Endothelial cell of umbilical vein (primary cell): ENCODE measurements around the gene TNN. TPM values are rescaled to one million over a fixed set of nuclear protein-coding genes. Genes with fewer than 3 reads are reported as not detected.

ENCODE experiments used
- BruUV-seq: library from RNA; stranded (reverse); fragments of 400-500 nt; replicated peaks from 2 replicates; lab custom pipeline; 2021; lab: Mats Ljungman, UMichigan
- CTCF ChIA-PET: fragments of 300-600, 350-600 bp; sonication (Branson Sonifier 250); formaldehyde crosslinking; loops from one replicate; lab custom pipeline; 2021; ENCODE audit warnings: antibody characterized with exemption, inconsistent platforms; lab: Charles Lee
- POLR2A ChIA-PET: fragments of 300-600, 350-600 bp; sonication (Branson Sonifier 250); formaldehyde crosslinking; loops from one replicate; lab custom pipeline; 2021; ENCODE audit warnings: antibody characterized with exemption, inconsistent platforms; lab: Charles Lee
- DNase-seq: peaks from one replicate; pipeline ENCODE4 v3.0.0-alpha.2; 2011; ENCODE audit warnings: low read depth, low spot score
- FAIRE-seq: peaks from 2 replicates; lab custom pipeline; 2011; peaks lifted over from hg19 to GRCh38; lab: Jason Lieb, UNC
- H2AFZ ChIP-seq: 2 replicates; pipeline ENCODE4 v1.6.0; 2012; ENCODE audit warnings: low read depth, low read length, control low read depth, inconsistent platforms
- H3K27ac ChIP-seq: 2 replicates; pipeline ENCODE4 v1.5.1; 2011; ENCODE audit warnings: low read depth, mild to moderate bottlenecking, control low read depth, low read length, moderate library complexity; ENCODE audit not compliant: insufficient read depth
- H3K27me3 ChIP-seq, 2 experiments: 2 replicates each; pipeline versions ENCODE4 v1.6.0 to v1.6.1; 2011; ENCODE audit warnings: low read length in 2 of 2, mixed read lengths in 1 of 2; ENCODE audit not compliant: control insufficient read depth in 2 of 2, insufficient read depth in 2 of 2
- H3K36me3 ChIP-seq, 2 experiments: 2 replicates in 1 of 2; 3 replicates in 1 of 2; pipeline ENCODE4 v1.5.1; 2011; ENCODE audit warnings: low read length in 2 of 2, mild to moderate bottlenecking in 1 of 2, moderate library complexity in 1 of 2; ENCODE audit not compliant: control insufficient read depth in 2 of 2, insufficient read depth in 2 of 2; ENCODE audit errors: extremely low read depth in 1 of 2
- H3K4me1 ChIP-seq: 3 replicates; pipeline ENCODE4 v1.5.1; 2011; ENCODE audit warnings: mild to moderate bottlenecking, low read length; ENCODE audit not compliant: control insufficient read depth, insufficient read depth; ENCODE audit errors: extremely low read depth
- H3K4me2 ChIP-seq: 2 replicates; pipeline ENCODE4 v1.6.1; 2011; ENCODE audit warnings: low read length, control low read depth, mixed read lengths; ENCODE audit not compliant: insufficient read depth
- H3K4me3 ChIP-seq, 3 experiments: fragments of 200-600 bp in 1 of 3; sonication (generic), shearing (Covaris generic) in 1 of 3; replicated peaks in 1 of 3; 2 replicates each; pipeline ENCODE4 v1.5.1; 2011 to 2016; ENCODE audit warnings: control low read depth in 3 of 3, low read length in 3 of 3, mild to moderate bottlenecking in 2 of 3, inconsistent platforms in 1 of 3, low read depth in 1 of 3, moderate library complexity in 1 of 3; ENCODE audit not compliant: insufficient read depth in 1 of 3
- H3K79me2 ChIP-seq: 2 replicates; pipeline ENCODE4 v1.6.0; 2012; ENCODE audit warnings: low read length, inconsistent platforms; ENCODE audit not compliant: control insufficient read depth, insufficient read depth
- H3K9ac ChIP-seq: replicated peaks from 2 replicates; pipeline ENCODE3; 2011; ENCODE audit warnings: low read length, control low read depth; ENCODE audit not compliant: insufficient read depth; ENCODE audit errors: extremely low read depth
- H3K9me1 ChIP-seq: replicated peaks from 3 replicates; pipeline ENCODE4 v1.6.0; 2011; ENCODE audit warnings: mild to moderate bottlenecking, low read length; ENCODE audit not compliant: control insufficient read depth, insufficient read depth; ENCODE audit errors: extremely low read depth
- H3K9me3 ChIP-seq: replicated peaks from 2 replicates; pipeline ENCODE4 v1.5.1; 2012; ENCODE audit warnings: low read length, inconsistent platforms; ENCODE audit not compliant: control insufficient read depth, insufficient read depth
- H4K20me1 ChIP-seq: replicated peaks from 2 replicates; pipeline ENCODE3; 2011; ENCODE audit warnings: mild to moderate bottlenecking, low read length; ENCODE audit not compliant: control insufficient read depth, insufficient read depth; ENCODE audit errors: extremely low read depth
- EZH2 ChIP-seq: IDR thresholded peaks from 2 replicates; pipeline ENCODE4 v1.6.1; 2012; ENCODE audit warnings: borderline replicate concordance, low read depth, mild to moderate bottlenecking, moderate library complexity, low read length, inconsistent platforms; ENCODE audit not compliant: severe bottlenecking
- FOS ChIP-seq: IDR thresholded peaks from 2 replicates; pipeline ENCODE4 v1.6.1; 2011; ENCODE audit warnings: mild to moderate bottlenecking, low read length, moderate library complexity, borderline replicate concordance; ENCODE audit not compliant: insufficient read depth
- GATA2 ChIP-seq: IDR thresholded peaks from 2 replicates; pipeline ENCODE4 v1.7.0; 2011; ENCODE audit warnings: low read depth, mild to moderate bottlenecking, moderate library complexity, mixed read lengths, low read length; ENCODE audit not compliant: insufficient read length, insufficient read depth
- JUN ChIP-seq: IDR thresholded peaks from 2 replicates; pipeline ENCODE4 v1.6.1; 2011; ENCODE audit warnings: borderline replicate concordance, low read depth; ENCODE audit not compliant: insufficient read length, insufficient read depth
- MYC ChIP-seq: IDR thresholded peaks from one replicate; pipeline ENCODE4 v1.6.1; 2011; ENCODE audit warnings: mild to moderate bottlenecking, low read depth, low read length
- POLR2A ChIP-seq: IDR thresholded peaks from 2 replicates; pipeline ENCODE4 v1.6.1; 2012; ENCODE audit warnings: low read depth, mild to moderate bottlenecking, control low read depth, low read length
- POLR2AphosphoS5 ChIP-seq: IDR thresholded peaks from 2 replicates; pipeline ENCODE4 v1.6.1; 2012; ENCODE audit warnings: low read depth, mild to moderate bottlenecking, control low read depth, low read length, moderate library complexity; ENCODE audit not compliant: insufficient read depth
- dilution Hi-C: fragments of 300-500 bp; cut with MboI; formaldehyde crosslinking; loops from one replicate; pipeline ENCODE4 v1.15.0; 2019; ENCODE audit warnings: low sequenced_read_pairs; ENCODE audit not compliant: extremely low pct_ligation_motif_present
- intact Hi-C: fragments of 100-400 bp; cut with micrococcal nuclease; formaldehyde crosslinking; loops from one replicate; pipeline ENCODE4 v1.10.0; 2022
- polyA plus RNA-seq, 4 experiments: library from polyadenylated mRNA; depleted of rRNA in 3 of 4; stranded (reverse) in 3 of 4; unstranded in 1 of 4; fragments of >200 nt; gene quantifications; 2 replicates each; pipeline versions ENCODE4 v1.2.1 to v1.2.3, GENCODE V29; 2011 to 2012; ENCODE audit warnings: missing spikeins in 1 of 4
- total RNA-seq: library from RNA; stranded (reverse); gene quantifications from 2 replicates; pipeline ENCODE4 v1.2.3, GENCODE V29; 2021
- TF ChIP-seq, protein P1 (sequence below), 2 donors: IDR thresholded peaks; 1 replicate in 1 of 2; 2 replicates in 1 of 2; pipeline ENCODE4 v1.5.1; 2011; ENCODE audit warnings: low read length in 2 of 2, mild to moderate bottlenecking in 2 of 2, moderate library complexity in 2 of 2, control low read depth in 1 of 2, inconsistent platforms in 1 of 2, low read depth in 1 of 2; ENCODE audit not compliant: insufficient read depth in 1 of 2; ENCODE audit errors: extremely low read depth in 1 of 2
- TF ChIP-seq, protein P2 (sequence below): IDR thresholded peaks from 2 replicates; pipeline ENCODE4 v1.6.1; 2011; ENCODE audit not compliant: insufficient read depth, insufficient read length

Gene TNN
- total and polyA plus RNA-seq, 2 donors (not counting 3 experiments of a cell fraction or from before 2014, with no cell fraction given) = not detected

DNA sequence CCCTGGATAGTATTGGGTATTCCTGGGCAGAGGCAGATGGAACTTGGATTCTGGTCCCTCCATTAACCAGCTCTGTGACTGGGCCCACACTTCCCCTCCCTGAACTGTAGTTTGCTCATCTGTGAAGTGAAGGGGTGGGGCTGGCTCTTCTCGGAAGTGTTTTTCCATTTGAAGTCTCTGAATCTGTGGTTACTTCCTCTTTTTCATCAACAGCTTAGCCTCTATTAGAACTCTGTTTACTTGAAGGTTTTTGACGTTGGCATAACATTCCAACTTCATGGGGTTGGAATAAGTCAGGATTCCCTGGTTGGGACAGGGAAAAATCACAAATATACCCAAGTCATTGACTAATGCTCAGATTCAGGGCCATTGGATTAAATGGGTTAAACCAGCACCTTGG lies 121.3 kb downstream of the TNN start:
- H3K9me1 ChIP-seq = no peaks in the 10 kb centered on the region
- no peak overlapping the region for H3K4me3 ChIP-seq
- BruUV-seq = no TSS peak
- no peak overlapping the region for H2AFZ ChIP-seq
- H3K27me3 ChIP-seq = no peaks in the 10 kb centered on the region
- no peak overlapping the region for H3K9ac ChIP-seq
- H3K4me2 ChIP-seq = no peak overlapping the region
- dilution Hi-C loops = no loop called here
- TF ChIP-seq, protein P1, sequence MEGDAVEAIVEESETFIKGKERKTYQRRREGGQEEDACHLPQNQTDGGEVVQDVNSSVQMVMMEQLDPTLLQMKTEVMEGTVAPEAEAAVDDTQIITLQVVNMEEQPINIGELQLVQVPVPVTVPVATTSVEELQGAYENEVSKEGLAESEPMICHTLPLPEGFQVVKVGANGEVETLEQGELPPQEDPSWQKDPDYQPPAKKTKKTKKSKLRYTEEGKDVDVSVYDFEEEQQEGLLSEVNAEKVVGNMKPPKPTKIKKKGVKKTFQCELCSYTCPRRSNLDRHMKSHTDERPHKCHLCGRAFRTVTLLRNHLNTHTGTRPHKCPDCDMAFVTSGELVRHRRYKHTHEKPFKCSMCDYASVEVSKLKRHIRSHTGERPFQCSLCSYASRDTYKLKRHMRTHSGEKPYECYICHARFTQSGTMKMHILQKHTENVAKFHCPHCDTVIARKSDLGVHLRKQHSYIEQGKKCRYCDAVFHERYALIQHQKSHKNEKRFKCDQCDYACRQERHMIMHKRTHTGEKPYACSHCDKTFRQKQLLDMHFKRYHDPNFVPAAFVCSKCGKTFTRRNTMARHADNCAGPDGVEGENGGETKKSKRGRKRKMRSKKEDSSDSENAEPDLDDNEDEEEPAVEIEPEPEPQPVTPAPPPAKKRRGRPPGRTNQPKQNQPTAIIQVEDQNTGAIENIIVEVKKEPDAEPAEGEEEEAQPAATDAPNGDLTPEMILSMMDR (IDR thresholded peaks at IDR 0.05; ENCODE audit: extremely low read depth in 1 of 2, insufficient read depth in 1 of 2, low read depth in 1 of 2, low read length in 2 of 2) = no peak
- TF ChIP-seq POLR2AphosphoS5 (no peak), GATA2 (no peak), EZH2 (no peak), FOS (no peak), MYC (no peak), POLR2A (no peak), JUN (no peak)
- TF ChIP-seq, protein P2, sequence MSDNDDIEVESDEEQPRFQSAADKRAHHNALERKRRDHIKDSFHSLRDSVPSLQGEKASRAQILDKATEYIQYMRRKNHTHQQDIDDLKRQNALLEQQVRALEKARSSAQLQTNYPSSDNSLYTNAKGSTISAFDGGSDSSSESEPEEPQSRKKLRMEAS = no peak
- no peak overlapping the region for H3K27ac ChIP-seq
- DNase-seq (no peak), FAIRE-seq (no peak)
- no peaks in the 10 kb centered on the region for H3K36me3 ChIP-seq
- ChIA-PET POLR2A (no interaction called here), CTCF (interaction anchor here (0.9 to 4.5 kb wide), 3 partner anchors 34 to 43 kb away, joined by 3 to 17 read pairs (median 5); no protein-coding TSS in a partner anchor)
- H3K4me1 ChIP-seq = peaks cover 10% of the 10 kb centered on the region
- intact Hi-C loops = no loop called here
- no peaks in the 10 kb centered on the region for H3K9me3 ChIP-seq
- no peaks in the 10 kb centered on the region for H3K79me2 ChIP-seq
- H4K20me1 ChIP-seq = no peaks in the 10 kb centered on the region
